Measurements from ENCODE around the gene CLDN16.

CLDN16 gene

DNA sequence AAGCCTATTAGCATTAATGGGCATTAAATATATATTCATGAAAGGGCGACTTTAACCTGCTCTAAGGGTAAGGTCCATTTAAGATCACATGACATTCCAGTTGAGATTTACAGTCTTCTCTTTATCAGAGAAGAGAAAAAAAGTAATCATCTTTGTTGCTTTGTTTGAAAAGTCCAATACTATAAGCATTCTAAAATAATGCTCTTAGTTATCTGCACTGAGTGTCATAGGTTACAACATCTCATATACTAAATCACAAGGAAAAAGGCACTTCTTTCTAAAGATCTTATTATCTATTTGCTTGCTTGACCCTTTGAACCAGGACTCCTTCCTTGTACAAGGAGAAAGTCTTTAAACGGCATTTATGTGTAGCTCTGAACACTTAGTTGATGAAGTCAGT, 60.3 kb downstream of the CLDN16 start:
- Histone ChIP-seq H3K4me1 (ENCODE audit: insufficient read depth, low read length) (peaks cover 15% of the 10 kb centered on the region), H3K4me3 (ENCODE audit: low read depth in 1 of 2, low read length in 2 of 2) (no peak overlapping the region), H3K27ac (ENCODE audit: low read length) (no peak overlapping the region), H3K36me3 (ENCODE audit: insufficient read depth, low read length) (no peaks in the 10 kb centered on the region), H3K9ac (ENCODE audit: low read depth, low read length) (no peak overlapping the region), H2AFZ (ENCODE audit: low read depth, low read length) (no peak overlapping the region), H3K9me3 (ENCODE audit: insufficient read depth, low read length, severe bottlenecking) (no peaks in the 10 kb centered on the region), H3K79me2 (ENCODE audit: insufficient read depth, low read length) (no peaks in the 10 kb centered on the region), H3K27me3 (ENCODE audit: insufficient read depth, low read length, poor library complexity) (no peaks in the 10 kb centered on the region), H3K4me2 (ENCODE audit: insufficient read depth, low read length) (no peak overlapping the region), H4K20me1 (ENCODE audit: insufficient read depth, low read length) (no peaks in the 10 kb centered on the region)
- ATAC-seq (ENCODE audit: insufficient read depth, low read depth), result no peak
- DNase-seq, result no peak
- TF ChIP-seq, protein P1, sequence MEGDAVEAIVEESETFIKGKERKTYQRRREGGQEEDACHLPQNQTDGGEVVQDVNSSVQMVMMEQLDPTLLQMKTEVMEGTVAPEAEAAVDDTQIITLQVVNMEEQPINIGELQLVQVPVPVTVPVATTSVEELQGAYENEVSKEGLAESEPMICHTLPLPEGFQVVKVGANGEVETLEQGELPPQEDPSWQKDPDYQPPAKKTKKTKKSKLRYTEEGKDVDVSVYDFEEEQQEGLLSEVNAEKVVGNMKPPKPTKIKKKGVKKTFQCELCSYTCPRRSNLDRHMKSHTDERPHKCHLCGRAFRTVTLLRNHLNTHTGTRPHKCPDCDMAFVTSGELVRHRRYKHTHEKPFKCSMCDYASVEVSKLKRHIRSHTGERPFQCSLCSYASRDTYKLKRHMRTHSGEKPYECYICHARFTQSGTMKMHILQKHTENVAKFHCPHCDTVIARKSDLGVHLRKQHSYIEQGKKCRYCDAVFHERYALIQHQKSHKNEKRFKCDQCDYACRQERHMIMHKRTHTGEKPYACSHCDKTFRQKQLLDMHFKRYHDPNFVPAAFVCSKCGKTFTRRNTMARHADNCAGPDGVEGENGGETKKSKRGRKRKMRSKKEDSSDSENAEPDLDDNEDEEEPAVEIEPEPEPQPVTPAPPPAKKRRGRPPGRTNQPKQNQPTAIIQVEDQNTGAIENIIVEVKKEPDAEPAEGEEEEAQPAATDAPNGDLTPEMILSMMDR (IDR thresholded peaks at IDR 0.05; ENCODE audit: borderline replicate concordance, extremely low read depth, low read length, poor library complexity, severe bottlenecking), result no peak
- no peak for TF ChIP-seq EZH2 (IDR thresholded peaks at IDR 0.05; ENCODE audit: borderline replicate concordance, low read depth, low read length, severe bottlenecking)

DNA sequence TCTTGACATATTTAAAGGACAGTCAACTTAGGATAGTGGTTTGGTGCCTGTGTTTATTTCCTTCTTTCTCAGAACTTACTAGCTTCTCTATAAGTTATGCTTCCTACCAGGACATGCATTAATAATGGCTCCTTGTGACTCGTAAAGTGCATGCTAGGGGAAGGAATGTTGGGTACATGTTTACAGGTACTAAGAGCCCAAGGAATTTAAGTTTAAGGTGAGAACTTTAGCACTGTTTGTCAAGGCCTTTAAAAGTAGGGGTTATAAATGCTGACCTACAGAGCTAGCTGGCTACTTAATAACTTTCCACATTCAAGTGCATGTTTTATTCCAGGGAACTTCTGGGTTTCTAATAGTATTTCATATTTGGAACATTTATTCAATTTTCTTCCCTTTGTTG, 61.8 kb downstream of the CLDN16 start, which contains the start of gene TMEM207:
Gene TMEM207, minus strand, starts transcription at position 101 of the 400 bp plus-strand sequence. Its CDS starts 92 bp downstream, at position 9.
- Histone ChIP-seq H4K20me1 (ENCODE audit: insufficient read depth, low read length) (no peaks in the 10 kb centered on the region), H3K79me2 (ENCODE audit: insufficient read depth, low read length) (no peaks in the 10 kb centered on the region), H3K9me3 (ENCODE audit: insufficient read depth, low read length, severe bottlenecking) (no peaks in the 10 kb centered on the region), H3K4me2 (ENCODE audit: insufficient read depth, low read length) (no peak within 1 kb of the TSS), H3K4me1 (ENCODE audit: insufficient read depth, low read length) (peaks cover 15% of the 10 kb centered on the region), H3K27ac (ENCODE audit: low read length) (no peak within 1 kb of the TSS), H3K9ac (ENCODE audit: low read depth, low read length) (no peak within 1 kb of the TSS), H3K4me3 (ENCODE audit: low read depth in 1 of 2, low read length in 2 of 2) (no peak within 1 kb of the TSS), H3K36me3 (ENCODE audit: insufficient read depth, low read length) (no peaks in the 10 kb centered on the region), H2AFZ (ENCODE audit: low read depth, low read length) (no peak within 1 kb of the TSS), H3K27me3 (ENCODE audit: insufficient read depth, low read length, poor library complexity) (no peaks in the 10 kb centered on the region)
- DNase-seq (no peak), ATAC-seq (ENCODE audit: insufficient read depth, low read depth) (no peak)
- TF ChIP-seq, protein P1 (IDR thresholded peaks at IDR 0.05; ENCODE audit: borderline replicate concordance, extremely low read depth, low read length, poor library complexity, severe bottlenecking), result no peak
- no peak for TF ChIP-seq EZH2 (IDR thresholded peaks at IDR 0.05; ENCODE audit: borderline replicate concordance, low read depth, low read length, severe bottlenecking)

DNA sequence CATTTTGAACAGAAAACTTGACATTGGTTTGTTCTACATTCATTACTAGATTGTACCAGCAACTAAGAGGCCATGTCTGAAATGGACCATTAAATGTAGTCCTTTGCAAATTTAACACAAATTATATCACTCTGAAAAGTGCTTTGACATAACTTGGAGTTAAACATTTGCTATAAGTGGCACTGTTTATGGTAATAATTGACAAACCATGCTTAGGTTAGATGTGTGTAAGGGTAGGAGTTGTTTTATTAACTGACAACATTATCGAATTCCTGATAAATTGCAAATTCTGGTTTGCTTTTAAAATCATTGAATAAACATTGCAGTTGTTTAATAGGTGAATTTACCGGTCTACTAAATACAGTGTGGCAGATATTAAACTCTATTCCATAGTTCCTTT, 67.9 kb downstream of the CLDN16 start:
- no peak overlapping the region for H3K27ac ChIP-seq (ENCODE audit: low read length)
- H3K36me3 ChIP-seq (ENCODE audit: insufficient read depth, low read length), result no peaks in the 10 kb centered on the region
- H3K4me3 ChIP-seq (ENCODE audit: low read depth in 1 of 2, low read length in 2 of 2), result no peak overlapping the region
- H3K79me2 ChIP-seq (ENCODE audit: insufficient read depth, low read length), result no peaks in the 10 kb centered on the region
- H3K9me3 ChIP-seq (ENCODE audit: insufficient read depth, low read length, severe bottlenecking), result no peaks in the 10 kb centered on the region
- no peaks in the 10 kb centered on the region for H3K27me3 ChIP-seq (ENCODE audit: insufficient read depth, low read length, poor library complexity)
- DNase-seq (no peak), ATAC-seq (ENCODE audit: insufficient read depth, low read depth) (no peak)
- no peak overlapping the region for H3K4me2 ChIP-seq (ENCODE audit: insufficient read depth, low read length)
- H3K4me1 ChIP-seq (ENCODE audit: insufficient read depth, low read length), result no peaks in the 10 kb centered on the region
- no peak for TF ChIP-seq EZH2 (IDR thresholded peaks at IDR 0.05; ENCODE audit: borderline replicate concordance, low read depth, low read length, severe bottlenecking)
- H2AFZ ChIP-seq (ENCODE audit: low read depth, low read length), result no peak overlapping the region
- H3K9ac ChIP-seq (ENCODE audit: low read depth, low read length), result no peak overlapping the region
- no peaks in the 10 kb centered on the region for H4K20me1 ChIP-seq (ENCODE audit: insufficient read depth, low read length)

DNA sequence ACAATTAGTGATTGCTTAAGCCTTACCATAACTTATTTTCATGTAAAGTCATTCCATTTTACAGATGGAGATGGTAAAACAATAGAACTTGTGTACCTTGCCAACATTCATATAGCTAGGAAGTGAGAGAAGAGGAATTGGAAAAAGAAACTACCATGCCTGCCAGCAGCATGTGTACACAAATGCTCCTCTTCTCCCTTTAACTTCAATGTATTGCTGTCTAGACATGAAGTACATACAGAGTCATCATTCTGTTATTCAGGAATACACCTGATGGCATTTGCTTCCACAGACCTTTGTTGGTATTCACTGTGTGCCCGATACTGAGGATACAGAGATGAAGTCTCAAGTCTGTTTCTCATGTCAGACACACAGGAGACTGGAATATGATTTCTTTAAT, 68.8 kb downstream of the CLDN16 start:
- ATAC-seq (ENCODE audit: insufficient read depth, low read depth) (no peak), DNase-seq (no peak)
- Histone ChIP-seq H3K79me2 (ENCODE audit: insufficient read depth, low read length) (no peaks in the 10 kb centered on the region), H3K9ac (ENCODE audit: low read depth, low read length) (no peak overlapping the region), H4K20me1 (ENCODE audit: insufficient read depth, low read length) (no peaks in the 10 kb centered on the region), H3K27ac (ENCODE audit: low read length) (no peak overlapping the region), H3K4me2 (ENCODE audit: insufficient read depth, low read length) (no peak overlapping the region), H3K27me3 (ENCODE audit: insufficient read depth, low read length, poor library complexity) (no peaks in the 10 kb centered on the region), H3K36me3 (ENCODE audit: insufficient read depth, low read length) (no peaks in the 10 kb centered on the region), H3K9me3 (ENCODE audit: insufficient read depth, low read length, severe bottlenecking) (no peaks in the 10 kb centered on the region), H2AFZ (ENCODE audit: low read depth, low read length) (no peak overlapping the region), H3K4me3 (ENCODE audit: low read depth in 1 of 2, low read length in 2 of 2) (no peak overlapping the region), H3K4me1 (ENCODE audit: insufficient read depth, low read length) (no peaks in the 10 kb centered on the region)
- TF ChIP-seq EZH2 (IDR thresholded peaks at IDR 0.05; ENCODE audit: borderline replicate concordance, low read depth, low read length, severe bottlenecking), result no peak
- TF ChIP-seq, protein P1 (IDR thresholded peaks at IDR 0.05; ENCODE audit: borderline replicate concordance, extremely low read depth, low read length, poor library complexity, severe bottlenecking), result no peak

All from DND-41 (cell line).